Measurements from ENCODE around the gene IMPG2.

IMPG2 gene

GRCh38 chr3:101253396-101253795 lies 67.0 kb downstream of the IMPG2 start:
- H3K36me3 ChIP-seq, result no peaks in the 10 kb centered on the region
- no peak overlapping the region for H3K4me3 ChIP-seq (ENCODE audit: low read depth, low read length)
- no peaks in the 10 kb centered on the region for H3K9me3 ChIP-seq
- H3K4me1 ChIP-seq, result no peaks in the 10 kb centered on the region
- no peak for DNase-seq
- H3K27me3 ChIP-seq, result no peaks in the 10 kb centered on the region
- no peak for TF ChIP-seq CTCF (IDR thresholded peaks at IDR 0.05; ENCODE audit: low read depth, low read length)

GRCh38 chr3:101252945-101253344 lies 67.4 kb downstream of the IMPG2 start:
- no peak overlapping the region for H3K4me3 ChIP-seq (ENCODE audit: low read depth, low read length)
- H3K9me3 ChIP-seq, result no peaks in the 10 kb centered on the region
- H3K36me3 ChIP-seq, result no peaks in the 10 kb centered on the region
- no peak for DNase-seq
- no peaks in the 10 kb centered on the region for H3K27me3 ChIP-seq
- no peaks in the 10 kb centered on the region for H3K4me1 ChIP-seq
- TF ChIP-seq CTCF (IDR thresholded peaks at IDR 0.05; ENCODE audit: low read depth, low read length), result no peak

GRCh38 chr3:101252307-101252706 lies 68.1 kb downstream of the IMPG2 start:
- Histone ChIP-seq H3K9me3 (no peaks in the 10 kb centered on the region), H3K4me1 (no peaks in the 10 kb centered on the region), H3K36me3 (no peaks in the 10 kb centered on the region), H3K27me3 (no peaks in the 10 kb centered on the region), H3K4me3 (ENCODE audit: low read depth, low read length) (no peak overlapping the region)
- no peak for DNase-seq
- no peak for TF ChIP-seq CTCF (IDR thresholded peaks at IDR 0.05; ENCODE audit: low read depth, low read length)

GRCh38 chr3:101251441-101251840 lies 68.9 kb downstream of the IMPG2 start:
- DNase-seq, result no peak
- Histone ChIP-seq H3K4me1 (no peaks in the 10 kb centered on the region), H3K36me3 (no peaks in the 10 kb centered on the region), H3K4me3 (ENCODE audit: low read depth, low read length) (no peak overlapping the region), H3K27me3 (no peaks in the 10 kb centered on the region), H3K9me3 (no peaks in the 10 kb centered on the region)
- no peak for TF ChIP-seq CTCF (IDR thresholded peaks at IDR 0.05; ENCODE audit: low read depth, low read length)

GRCh38 chr3:101249522-101249921 lies 70.9 kb downstream of the IMPG2 start:
- TF ChIP-seq CTCF (IDR thresholded peaks at IDR 0.05; ENCODE audit: low read depth, low read length), result no peak
- H3K27me3 ChIP-seq, result no peaks in the 10 kb centered on the region
- H3K4me1 ChIP-seq, result no peaks in the 10 kb centered on the region
- H3K4me3 ChIP-seq (ENCODE audit: low read depth, low read length), result no peak overlapping the region
- no peak for DNase-seq
- H3K36me3 ChIP-seq, result no peaks in the 10 kb centered on the region
- no peaks in the 10 kb centered on the region for H3K9me3 ChIP-seq

GRCh38 chr3:101248736-101249135 lies 71.6 kb downstream of the IMPG2 start:
- DNase-seq, result no peak
- Histone ChIP-seq H3K36me3 (no peaks in the 10 kb centered on the region), H3K4me3 (ENCODE audit: low read depth, low read length) (no peak overlapping the region), H3K4me1 (no peaks in the 10 kb centered on the region), H3K9me3 (no peaks in the 10 kb centered on the region), H3K27me3 (no peaks in the 10 kb centered on the region)
- no peak for TF ChIP-seq CTCF (IDR thresholded peaks at IDR 0.05; ENCODE audit: low read depth, low read length)
